Stomach (tissue), 9 donors: ENCODE measurements around the gene ATIC. TPM values are rescaled to one million over a fixed set of nuclear protein-coding genes. Genes with fewer than 3 reads are reported as not detected.

Experiments
- DNase-seq, 2 donors: peaks; one replicate each; pipeline versions ENCODE4 v3.0.0 to v3.0.0-alpha.2; 2013 to 2019
- H3K27ac ChIP-seq, 5 donors: fragments of 200-600 bp in 4 of 5; sonication (generic) in 4 of 5; one replicate each; pipeline ENCODE4 v1.5.1; 2013 to 2019; ENCODE audit warnings: mild to moderate bottlenecking in 1 of 5, moderate library complexity in 1 of 5
- H3K27me3 ChIP-seq, 3 donors: fragments of 200-600 bp; sonication (generic); one replicate each; pipeline ENCODE4 v1.5.1; 2017 to 2019; ENCODE audit warnings: mixed run types in 1 of 3
- H3K36me3 ChIP-seq, 4 donors: fragments of 200-600 bp; sonication (generic); 1 replicate in 3 of 4; 2 replicates in 1 of 4; pipeline ENCODE4 v1.5.1; 2016 to 2019
- H3K4me1 ChIP-seq, 4 donors: fragments of 200-600 bp; sonication (generic); one replicate each; pipeline ENCODE4 v1.5.1; 2016 to 2019
- H3K4me3 ChIP-seq, 4 donors: fragments of 200-600 bp; sonication (generic) in 3 of 4; one replicate each; pipeline ENCODE4 v1.5.1; 2016 to 2019; ENCODE audit warnings: mild to moderate bottlenecking in 1 of 4
- H3K9me3 ChIP-seq, 4 donors: fragments of 200-600 bp; sonication (generic); one replicate each; pipeline ENCODE4 v1.5.1; 2016 to 2019
- CTCF ChIP-seq, 7 experiments: fragments of 450-650 bp in 4 of 7; fragments of 200-600 bp in 3 of 7; sonication (generic) in 3 of 7; IDR thresholded peaks; one replicate each; pipeline ENCODE4 v1.5.1; 2016 to 2019; ENCODE audit warnings: antibody characterized with exemption in 7 of 7, control low read depth in 2 of 7, mild to moderate bottlenecking in 1 of 7
- EP300 ChIP-seq: sonication (generic); formaldehyde crosslinking; IDR thresholded peaks from one replicate; pipeline ENCODE4 v1.6.1; 2017; ENCODE audit warnings: antibody characterized with exemption
- POLR2A ChIP-seq, 4 donors: fragments of 450-650 bp; IDR thresholded peaks; one replicate each; pipeline ENCODE4 v1.6.1; 2016; ENCODE audit warnings: antibody characterized with exemption in 4 of 4, control low read depth in 2 of 4, mild to moderate bottlenecking in 1 of 4, moderate library complexity in 1 of 4
- POLR2AphosphoS5 ChIP-seq, 3 donors: sonication (generic); formaldehyde crosslinking; IDR thresholded peaks; one replicate each; pipeline ENCODE4 v1.6.1; 2016; ENCODE audit warnings: antibody characterized with exemption in 3 of 3
- WGBS, 5 donors: extraction: QIAGEN DNeasy Blood & Tissue Kit in 3 of 5; methylation state at CpG; one replicate each; pipeline versions ENCODE4 v1.1.5 to v1.1.7; 2013 to 2018; 5-methylcytosine and 5-hydroxymethylcytosine counted together
- intact Hi-C: fragments of 100-400 bp; cut with DNase I; formaldehyde crosslinking; loops from one replicate; pipeline ENCODE4 v1.15.1; 2023; ENCODE audit warnings: low total_unique reads
- polyA plus RNA-seq, 3 donors: library from polyadenylated mRNA; stranded (reverse); fragments of 200-250 nt; gene quantifications; one replicate each; pipeline ENCODE4 v1.2.3, GENCODE V29; 2013
- total RNA-seq, 5 donors: library from RNA; depleted of rRNA; stranded (reverse); fragments of >200 nt; gene quantifications; one replicate each; pipeline versions ENCODE4 v1.1.0 to v1.2.3, GENCODE V29; 2014 to 2016
- donor health status: healthy with polysubstance abuse.
- donor health status: Bipolar disorder and iron deficiency.
- donor health status: healthy.

Gene ATIC
- total and polyA plus RNA-seq, 8 donors = 9.4 to 125 (median 76.6) TPM

GRCh38 chr2:215371915-215372897, 60.3 kb downstream of the ATIC start:
- no peaks in the 10 kb centered on the region for H3K27me3 ChIP-seq
- 85 to 92% (median 90%) methylated on average over 14 of the region's 14 CpGs for whole genome bisulfite sequencing, 5 donors
- H3K9me3 ChIP-seq = no peaks in the 10 kb centered on the region
- no peaks in the 10 kb centered on the region for H3K4me1 ChIP-seq
- H3K4me3 ChIP-seq = no peak overlapping the region
- H3K36me3 ChIP-seq = peaks cover 11 to 93% (median 77%) of the 10 kb centered on the region in 4 donors
- DNase-seq = no peak
- intact Hi-C loops = no loop called here
- no peak overlapping the region for H3K27ac ChIP-seq
- TF ChIP-seq POLR2AphosphoS5 (IDR thresholded peaks at IDR 0.05) = no peak
- no peak for TF ChIP-seq CTCF (IDR thresholded peaks at IDR 0.05)
- TF ChIP-seq EP300 = no peak
- no peak for TF ChIP-seq POLR2A (IDR thresholded peaks at IDR 0.05)

DNA sequence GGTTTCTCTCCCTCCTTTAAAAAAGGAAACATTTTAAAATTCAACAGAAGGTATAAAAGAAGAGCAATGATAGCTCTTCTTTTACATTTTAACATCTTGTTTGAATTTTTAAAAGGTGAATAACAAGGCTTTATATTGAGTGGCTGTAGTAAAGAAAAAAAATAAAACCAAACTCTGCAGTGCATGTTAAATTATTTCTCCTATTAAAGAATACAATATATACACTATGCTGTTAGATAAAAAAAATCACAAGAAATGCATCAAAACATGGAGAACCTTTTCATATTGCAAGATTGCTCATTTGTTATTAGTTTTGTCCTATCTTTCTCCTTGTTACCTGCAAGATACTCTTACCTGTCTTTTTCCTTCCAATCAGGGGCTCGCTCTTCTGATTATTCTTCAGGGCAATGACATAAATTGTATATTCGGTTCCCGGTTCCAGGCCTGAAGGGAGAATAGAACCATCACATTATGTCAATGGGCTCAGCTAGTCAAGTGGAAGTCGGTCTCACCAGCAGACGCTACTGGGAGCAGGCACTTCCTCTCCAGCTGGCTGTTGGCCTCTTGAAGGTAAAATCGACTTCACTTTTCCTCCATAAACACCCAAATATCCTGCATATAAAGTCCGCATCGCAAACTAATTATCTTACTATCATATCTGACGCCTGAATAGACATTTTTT, 61.2 kb downstream of the ATIC start:
- Histone ChIP-seq H3K36me3 (peaks cover 11 to 93% (median 74%) of the 10 kb centered on the region in 4 donors), H3K4me1 (no peaks in the 10 kb centered on the region), H3K4me3 (no peak overlapping the region), H3K9me3 (no peaks in the 10 kb centered on the region), H3K27me3 (no peaks in the 10 kb centered on the region), H3K27ac (no peak overlapping the region)
- intact Hi-C loops = no loop called here
- DNase-seq = no peak
- TF ChIP-seq POLR2AphosphoS5 (IDR thresholded peaks at IDR 0.05) (no peak), CTCF (IDR thresholded peaks at IDR 0.05) (no peak), EP300 (no peak), POLR2A (IDR thresholded peaks at IDR 0.05) (no peak)
- whole genome bisulfite sequencing, 5 donors = 88 to 96% (median 95%) methylated on average over 9 of the region's 9 CpGs

DNA sequence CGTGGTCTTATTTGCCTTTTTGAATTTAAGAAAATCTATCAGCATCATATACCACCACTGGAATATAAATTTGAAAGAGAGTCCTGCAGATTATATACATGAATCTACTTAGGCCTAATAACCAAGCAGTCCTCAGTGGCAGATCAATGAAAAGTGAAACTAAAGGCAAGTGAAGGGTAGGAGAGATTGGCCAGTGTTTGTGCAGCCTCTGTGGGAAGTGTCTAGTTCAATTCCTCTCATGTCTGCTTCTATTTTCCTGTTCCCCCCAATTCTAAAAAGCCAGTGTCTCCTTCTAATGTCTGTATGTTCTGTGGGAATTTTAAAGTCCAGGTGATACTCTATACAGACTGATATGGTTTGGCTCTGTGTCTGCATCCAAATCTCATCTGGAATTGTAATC, 62.1 kb downstream of the ATIC start:
- no peaks in the 10 kb centered on the region for H3K4me1 ChIP-seq
- no peak for DNase-seq
- intact Hi-C loops = no loop called here
- no peaks in the 10 kb centered on the region for H3K27me3 ChIP-seq
- H3K9me3 ChIP-seq = no peaks in the 10 kb centered on the region
- H3K36me3 ChIP-seq = peaks cover 11 to 94% (median 73%) of the 10 kb centered on the region in 4 donors
- H3K4me3 ChIP-seq = no peak overlapping the region
- no peak for TF ChIP-seq POLR2A (IDR thresholded peaks at IDR 0.05)
- H3K27ac ChIP-seq = no peak overlapping the region
- 77 to 100% (median 84%) methylated on average over 1 of the region's 1 CpG for WGBS, 5 donors

DNA sequence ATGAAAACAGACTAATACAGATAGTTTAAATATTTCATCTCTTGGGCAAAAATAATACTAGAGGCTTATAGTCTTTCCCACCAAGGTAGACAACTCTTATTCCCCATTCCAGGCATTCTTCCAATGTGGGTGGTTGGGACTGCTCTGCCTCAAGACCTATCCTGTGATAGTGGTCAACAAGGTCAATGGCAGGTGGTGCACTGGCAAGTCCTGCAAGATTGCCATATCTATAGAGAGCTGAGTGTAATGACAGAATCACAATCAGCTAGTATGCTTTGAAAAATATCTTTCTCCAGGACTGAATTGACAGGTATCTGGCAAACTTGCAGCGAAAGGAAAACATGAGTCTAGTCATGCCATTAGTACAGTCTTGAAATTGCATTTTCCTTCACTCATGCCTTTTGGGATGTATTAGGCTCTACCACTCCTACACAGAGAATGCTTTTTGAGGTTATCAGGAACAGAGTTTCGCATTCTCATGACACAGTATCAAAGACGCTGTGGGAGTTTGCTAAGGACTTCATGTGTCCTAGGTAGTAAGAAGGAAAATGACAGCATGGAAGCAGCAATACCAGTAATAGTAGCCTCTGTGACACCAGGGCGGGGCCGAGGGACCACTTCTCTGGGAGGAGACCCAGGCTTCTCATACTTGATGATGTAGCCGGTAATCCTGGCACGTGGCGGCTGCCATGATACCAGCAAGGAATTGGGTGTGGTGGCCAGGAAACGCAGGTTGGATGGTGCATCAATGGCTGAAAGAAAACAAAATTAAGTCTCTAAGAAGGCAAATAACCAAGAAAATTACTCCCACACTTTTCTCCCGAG, 63.0 kb downstream of the ATIC start:
- TF ChIP-seq POLR2A (IDR thresholded peaks at IDR 0.05) (no peak), POLR2AphosphoS5 (IDR thresholded peaks at IDR 0.05) (no peak), CTCF (IDR thresholded peaks at IDR 0.05) (no peak), EP300 (no peak)
- no peak for DNase-seq
- intact Hi-C loops = no loop called here
- no peak overlapping the region for H3K4me3 ChIP-seq
- no peak overlapping the region for H3K27ac ChIP-seq
- peaks cover 11 to 95% (median 72%) of the 10 kb centered on the region in 4 donors for H3K36me3 ChIP-seq
- H3K9me3 ChIP-seq = no peaks in the 10 kb centered on the region
- no peaks in the 10 kb centered on the region for H3K27me3 ChIP-seq
- no peaks in the 10 kb centered on the region for H3K4me1 ChIP-seq
- 92 to 98% (median 96%) methylated on average over 10 of the region's 10 CpGs for WGBS, 5 donors
